HAP-1 (cell line): ENCODE results near the gene AKT1.
"Not testable (repeated sequence)": the region's sequence is repeated elsewhere in the genome, so short reads cannot be mapped to it uniquely, and the experiment has no call there.

Source experiments
- DNase-seq, 2 experiments: peaks; one replicate each; pipeline ENCODE4 v3.0.0-alpha.2; 2016 to 2020; ENCODE audit warnings: low spot score in 2 of 2
- H3K27me3 ChIP-seq: fragments of 250-450 bp; sonication (Bioruptor Pico); 2 replicates; pipeline ENCODE4 v1.5.1; 2020; ENCODE audit warnings: low read depth, mild to moderate bottlenecking, moderate library complexity
- H3K36me3 ChIP-seq: fragments of 250-450 bp; sonication (Bioruptor Pico); replicated peaks from 2 replicates; pipeline ENCODE4 v1.5.1; 2020; ENCODE audit warnings: mild to moderate bottlenecking
- H3K4me1 ChIP-seq: fragments of 250-450 bp; sonication (Bioruptor Pico); 2 replicates; pipeline ENCODE4 v1.5.1; 2020; ENCODE audit warnings: mild to moderate bottlenecking
- H3K4me3 ChIP-seq: fragments of 250-450 bp; sonication (Bioruptor Pico); 2 replicates; pipeline ENCODE4 v1.5.1; 2020; ENCODE audit warnings: mild to moderate bottlenecking, moderate library complexity
- H3K9me3 ChIP-seq: fragments of 250-450 bp; sonication (Bioruptor Pico); 2 replicates; pipeline ENCODE4 v1.5.1; 2020; ENCODE audit warnings: mild to moderate bottlenecking, moderate library complexity
- in situ Hi-C: fragments of 300-500 bp; cut with MboI; formaldehyde crosslinking; loops from 3 replicates; pipeline ENCODE4 v1.14.3; 2020; ENCODE audit warnings: low sequenced_read_pairs, inconsistent platforms, mixed read lengths

Gene AKT1

DNA sequence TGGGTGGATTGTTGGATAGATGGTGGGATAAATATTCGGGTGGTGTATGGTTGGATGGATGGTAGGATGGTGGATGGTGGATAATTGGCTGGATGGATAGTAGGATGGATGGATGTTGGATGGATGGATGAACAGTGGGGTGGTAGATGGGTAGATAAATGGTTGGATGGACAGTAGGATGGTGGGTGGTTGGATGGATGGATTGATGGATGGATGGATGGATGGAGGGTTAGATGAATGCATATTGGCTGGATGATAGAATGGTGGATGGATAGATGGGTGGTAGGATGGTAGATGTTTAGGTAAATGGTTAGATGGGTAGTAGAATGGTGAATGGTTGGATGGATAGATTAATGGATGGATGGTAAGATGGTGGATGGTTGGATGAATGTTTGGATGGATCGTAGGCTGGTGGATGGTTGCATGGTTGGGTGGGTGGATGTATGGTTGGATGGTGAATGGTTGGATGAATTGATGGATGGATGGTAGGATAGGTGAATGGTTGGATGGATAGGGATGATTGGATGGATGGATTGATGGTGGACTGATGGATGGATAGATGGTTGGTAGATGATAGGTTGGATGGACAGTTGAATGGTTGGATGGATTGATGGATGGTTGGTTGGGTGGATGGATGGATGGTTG, 28.9 kb upstream of the AKT1 start:
- no peak overlapping the region for H3K4me3 ChIP-seq
- DNase-seq: no peak
- in situ Hi-C loops: no loop called here
- no peaks in the 10 kb centered on the region for H3K9me3 ChIP-seq
- peaks cover 8% of the 10 kb centered on the region; the same call in 1 of the 2 replicates for H3K4me1 ChIP-seq
- no peaks in the 10 kb centered on the region for H3K27me3 ChIP-seq
- H3K36me3 ChIP-seq: no peaks in the 10 kb centered on the region

DNA sequence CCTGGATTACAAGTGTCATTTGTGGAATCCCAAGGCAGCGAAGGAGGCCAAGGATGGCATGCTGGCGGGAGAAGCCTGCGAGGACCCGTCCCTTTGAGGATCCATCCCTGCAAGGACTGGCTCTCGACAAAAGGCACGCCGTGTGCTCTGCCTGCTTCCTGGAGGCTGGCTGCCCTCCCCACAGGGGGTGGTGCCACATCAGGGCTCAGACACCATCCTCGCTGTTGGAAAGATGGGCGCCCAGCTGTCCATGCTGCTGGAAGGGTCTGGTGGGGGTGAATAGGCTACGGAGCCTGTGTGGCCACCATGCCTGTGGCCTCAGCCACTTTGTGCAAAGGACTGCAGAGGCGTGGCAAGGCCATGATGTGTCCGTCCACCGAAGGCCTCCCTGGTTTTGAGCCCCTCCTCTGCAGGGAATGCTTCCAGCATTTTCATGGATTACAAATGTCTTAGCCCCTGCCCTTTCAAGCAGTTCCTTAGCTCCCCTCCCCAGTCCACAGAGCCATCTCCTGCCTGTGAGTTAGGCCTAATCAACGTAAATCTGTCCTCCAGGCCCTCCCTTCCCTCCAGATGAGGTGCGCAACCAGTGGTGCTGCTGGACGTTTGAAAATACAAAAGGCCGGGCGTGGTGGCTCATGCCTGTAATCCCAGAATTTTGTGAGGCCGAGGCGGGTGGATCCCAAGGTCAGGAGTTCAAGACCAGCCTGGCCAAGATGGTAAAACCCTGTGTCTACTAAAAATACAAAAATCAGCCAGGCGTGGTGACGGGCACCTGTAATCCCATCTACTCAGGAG, 27.5 kb upstream of the AKT1 start:
- Histone ChIP-seq H3K27me3 (no peaks in the 10 kb centered on the region), H3K36me3 (peaks cover 7% of the 10 kb centered on the region; the same call in 1 of the 2 replicates), H3K4me1 (peaks cover 8% of the 10 kb centered on the region; the same call in 1 of the 2 replicates), H3K4me3 (no peak overlapping the region), H3K9me3 (no peaks in the 10 kb centered on the region)
- in situ Hi-C loops: no loop called here
- DNase-seq: no peak

DNA sequence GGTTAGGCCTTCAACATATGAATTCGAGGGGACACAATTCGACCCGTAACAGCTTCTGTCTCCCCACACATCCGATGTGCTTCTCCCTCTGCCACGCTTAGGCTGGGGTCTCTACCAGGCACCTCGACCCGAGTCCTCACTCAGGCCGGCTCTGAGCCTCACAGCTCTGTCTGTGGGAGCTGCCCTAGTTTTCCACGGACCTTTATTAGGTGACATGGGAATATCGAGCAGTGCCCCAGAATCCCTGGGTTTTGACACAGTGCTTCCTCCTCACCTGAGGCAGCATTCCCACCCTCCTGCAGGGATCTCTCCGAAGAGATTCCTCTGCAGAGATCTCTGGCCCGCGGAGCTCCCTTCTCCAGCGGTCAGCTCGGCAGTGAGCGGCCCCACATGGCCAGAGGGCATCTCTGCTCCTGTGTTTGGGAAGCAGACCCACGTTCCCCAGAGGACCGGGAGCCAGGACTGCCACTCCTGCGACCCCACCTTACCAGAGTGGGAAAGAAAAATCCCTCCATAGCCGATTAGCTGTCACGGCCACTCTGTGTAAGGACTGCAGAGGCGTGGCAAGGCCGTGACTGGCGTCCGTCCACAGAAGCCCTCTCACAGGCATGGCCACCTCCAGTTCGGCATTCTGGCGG, 26.5 kb upstream of the AKT1 start:
- no peak overlapping the region for H3K4me3 ChIP-seq
- peaks cover 10% of the 10 kb centered on the region; the same call in 1 of the 2 replicates for H3K36me3 ChIP-seq
- no peak for DNase-seq
- peaks cover 7% of the 10 kb centered on the region; the same call in 1 of the 2 replicates for H3K4me1 ChIP-seq
- H3K27me3 ChIP-seq: no peaks in the 10 kb centered on the region
- H3K9me3 ChIP-seq: 0 out of 2 replicates have a peak, but pooled peaks cover 3% of the 10 kb centered on the region
- in situ Hi-C loops: no loop called here

DNA sequence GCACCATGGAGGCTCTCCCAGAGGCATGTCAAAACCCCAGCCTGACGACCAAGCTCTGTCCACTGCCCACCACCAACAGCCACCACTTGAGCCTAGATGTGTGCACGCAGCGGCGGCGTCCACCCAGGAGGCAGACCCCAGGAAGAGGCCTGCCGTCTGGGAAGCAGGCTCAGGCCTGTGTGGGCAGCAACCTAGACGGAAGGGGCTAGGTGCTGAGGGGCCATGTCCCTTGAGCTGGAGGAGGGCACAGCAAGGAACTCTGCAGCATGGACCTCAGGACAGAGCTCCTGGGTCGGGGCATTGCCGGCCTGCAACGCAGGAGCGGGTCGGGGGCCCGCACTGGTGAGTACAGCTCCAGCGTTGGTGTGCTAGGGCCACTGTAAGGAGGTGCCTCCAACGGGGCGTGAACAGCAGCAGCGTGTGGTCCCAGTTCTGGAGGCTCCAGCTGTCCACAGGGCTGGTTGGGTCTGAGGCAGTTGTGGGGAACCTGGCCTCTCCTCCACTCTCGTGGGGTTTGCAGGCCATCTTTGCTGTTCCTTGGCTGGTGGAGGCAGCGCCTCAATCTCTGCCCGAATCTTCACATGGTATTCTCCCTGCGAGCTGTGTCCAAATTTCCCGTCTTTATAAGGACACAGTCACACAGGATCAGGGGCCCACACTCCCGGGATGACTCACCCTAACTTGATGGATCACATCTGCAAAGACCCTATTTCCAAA, 25.8 kb upstream of the AKT1 start:
- in situ Hi-C loops: no loop called here
- Histone ChIP-seq H3K4me1 (peaks cover 9% of the 10 kb centered on the region), H3K27me3 (no peaks in the 10 kb centered on the region), H3K36me3 (peaks cover 10% of the 10 kb centered on the region; the same call in 1 of the 2 replicates), H3K9me3 (0 out of 2 replicates have a peak, but pooled peaks cover 3% of the 10 kb centered on the region), H3K4me3 (no peak overlapping the region)
- no peak for DNase-seq

DNA sequence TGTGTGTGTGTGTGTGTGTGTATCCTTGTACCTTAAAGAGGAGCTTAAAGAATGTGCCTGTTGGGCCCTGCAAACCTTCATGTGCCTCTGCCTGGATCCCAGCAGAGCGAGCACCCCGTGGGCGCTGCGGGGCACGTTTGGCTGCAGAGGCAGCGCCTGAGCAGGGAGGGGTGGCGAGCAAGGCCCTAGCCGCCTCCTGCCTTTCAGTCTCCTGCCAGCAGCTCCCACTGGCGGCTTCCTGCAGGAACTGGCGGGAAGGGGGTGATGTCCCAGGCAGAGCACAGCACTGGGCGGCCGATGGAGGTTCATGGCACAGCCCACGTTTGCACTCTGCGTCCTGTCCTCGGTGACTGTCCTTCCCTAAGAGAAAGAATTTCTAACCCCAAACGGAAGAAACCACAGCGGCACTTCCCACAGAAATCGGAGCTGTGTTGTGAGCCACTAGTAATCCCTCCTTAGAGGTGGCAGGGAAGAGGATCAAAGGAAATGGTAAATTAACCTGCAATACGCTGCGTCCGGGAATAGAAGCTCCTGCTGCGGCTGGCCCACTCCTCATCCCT, 25.2 kb upstream of the AKT1 start:
- DNase-seq: no peak
- Histone ChIP-seq H3K4me3 (no peak overlapping the region), H3K4me1 (peaks cover 8% of the 10 kb centered on the region), H3K27me3 (no peaks in the 10 kb centered on the region), H3K9me3 (0 out of 2 replicates have a peak, but pooled peaks cover 3% of the 10 kb centered on the region), H3K36me3 (peaks cover 10% of the 10 kb centered on the region; the same call in 1 of the 2 replicates)
- in situ Hi-C loops: no loop called here

DNA sequence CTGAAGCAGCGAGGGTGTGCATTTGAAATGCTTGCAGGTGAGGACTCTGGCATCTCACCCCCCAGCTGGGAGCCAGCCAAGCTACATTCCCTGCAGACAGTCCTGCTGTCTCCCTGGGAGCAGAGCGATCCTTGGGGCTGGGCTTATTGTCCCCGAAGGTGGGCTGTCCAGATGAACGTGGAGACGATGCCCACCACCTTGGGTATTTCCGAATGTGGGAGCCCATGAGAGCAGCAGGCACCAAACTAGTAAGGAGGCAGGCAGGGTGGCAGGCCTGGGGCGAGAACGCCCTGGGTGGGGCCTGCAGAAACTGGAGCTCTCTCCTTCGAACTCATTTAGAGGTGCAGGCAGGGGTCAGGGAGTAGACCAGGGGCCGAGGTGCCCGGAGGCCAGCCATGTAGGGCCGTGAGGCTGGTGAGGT, 23.8 kb upstream of the AKT1 start:
- DNase-seq: no peak
- no peak overlapping the region for H3K4me3 ChIP-seq
- H3K4me1 ChIP-seq: peaks cover 8% of the 10 kb centered on the region
- 0 out of 2 replicates have a peak, but pooled peaks cover 3% of the 10 kb centered on the region for H3K9me3 ChIP-seq
- H3K36me3 ChIP-seq: peaks cover 14% of the 10 kb centered on the region; the same call in 1 of the 2 replicates
- in situ Hi-C loops: no loop called here
- no peaks in the 10 kb centered on the region for H3K27me3 ChIP-seq

DNA sequence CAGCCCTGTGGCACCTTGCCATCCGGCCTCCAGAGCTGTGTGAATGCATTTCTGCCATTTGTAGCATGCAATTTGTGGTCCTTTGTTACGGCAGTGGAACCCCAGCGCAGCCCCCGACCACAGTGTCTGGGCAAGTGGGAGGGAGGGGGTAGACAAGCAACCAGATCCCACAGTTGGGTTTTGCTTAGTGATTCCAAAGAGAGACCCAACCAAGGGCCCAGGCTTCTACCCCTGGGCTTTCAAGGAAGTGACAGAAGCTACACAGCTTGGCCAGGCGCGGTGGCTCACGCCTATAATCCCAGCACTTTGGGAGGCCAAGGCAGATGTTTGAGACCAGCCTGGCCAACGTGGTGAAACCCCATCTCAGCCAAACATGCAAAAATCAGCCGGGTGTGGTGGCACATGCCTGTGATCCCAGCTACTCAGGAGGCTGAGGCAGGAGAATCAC, 23.2 kb upstream of the AKT1 start:
- no peak for DNase-seq
- Histone ChIP-seq H3K27me3 (no peaks in the 10 kb centered on the region), H3K4me3 (no peak overlapping the region), H3K4me1 (peaks cover 13% of the 10 kb centered on the region), H3K36me3 (peaks cover 14% of the 10 kb centered on the region; the same call in 1 of the 2 replicates), H3K9me3 (0 out of 2 replicates have a peak, but pooled peaks cover 3% of the 10 kb centered on the region)
- in situ Hi-C loops: no loop called here

DNA sequence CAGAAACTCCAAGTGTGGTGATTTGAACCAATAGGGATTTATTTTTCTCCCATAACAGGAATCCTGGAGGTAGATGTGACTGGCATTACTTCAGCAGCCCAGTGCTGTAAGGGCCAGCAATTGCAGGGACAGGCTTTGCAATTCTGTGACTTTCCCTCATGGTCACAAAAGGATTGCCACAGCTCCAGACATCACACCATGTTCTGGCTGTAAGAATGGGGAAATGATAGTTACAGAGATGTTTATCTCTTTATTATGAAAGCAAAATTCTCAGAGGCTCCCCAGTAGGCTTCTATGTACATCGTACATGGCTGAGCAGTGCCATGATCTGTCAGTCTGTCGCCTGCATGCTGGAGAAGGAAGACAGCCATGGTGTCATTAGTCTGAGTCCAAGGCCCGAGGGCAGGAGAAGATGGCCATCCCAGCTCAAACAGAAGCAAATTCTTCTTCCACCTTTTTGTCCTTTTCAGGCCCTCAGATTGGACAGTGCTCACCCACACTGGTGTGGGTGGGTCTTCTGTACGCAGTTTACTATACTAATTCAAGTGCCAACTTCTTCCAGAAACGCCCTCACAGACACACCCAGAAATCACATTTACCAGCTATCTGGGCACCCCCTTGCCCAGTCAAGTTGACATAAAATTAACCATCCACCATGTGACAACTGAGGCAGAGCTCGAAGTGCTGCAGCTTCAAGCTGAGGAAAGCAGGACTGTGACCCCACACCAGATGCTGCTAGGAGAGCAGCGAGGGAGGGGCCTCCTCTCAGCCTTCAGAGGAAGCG, 22.6 kb upstream of the AKT1 start:
- Histone ChIP-seq H3K4me1 (peaks cover 13% of the 10 kb centered on the region), H3K36me3 (peaks cover 14% of the 10 kb centered on the region; the same call in 1 of the 2 replicates), H3K9me3 (0 out of 2 replicates have a peak, but pooled peaks cover 3% of the 10 kb centered on the region), H3K27me3 (no peaks in the 10 kb centered on the region), H3K4me3 (no peak overlapping the region)
- DNase-seq: no peak
- in situ Hi-C loops: no loop called here

DNA sequence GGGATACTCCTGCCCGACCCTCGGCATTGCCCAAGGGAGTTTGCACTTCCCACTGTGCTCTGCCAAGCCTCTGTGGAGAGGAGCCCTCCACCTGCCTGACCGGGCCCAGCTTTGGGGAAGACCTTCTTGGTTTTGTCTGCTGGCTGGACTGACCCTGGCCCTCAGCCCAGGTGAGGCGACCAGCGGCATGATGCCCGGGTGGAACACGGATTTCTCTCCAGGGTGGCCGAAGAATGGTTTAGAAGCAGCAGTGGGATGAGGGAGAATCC, 21.0 kb upstream of the AKT1 start:
- H3K4me1 ChIP-seq: peaks cover 13% of the 10 kb centered on the region
- 0 out of 2 replicates have a peak, but pooled peaks cover 3% of the 10 kb centered on the region for H3K9me3 ChIP-seq
- H3K4me3 ChIP-seq: peak overlapping the region; percentile 92
- H3K27me3 ChIP-seq: no peaks in the 10 kb centered on the region
- in situ Hi-C loops: no loop called here
- H3K36me3 ChIP-seq: peaks cover 14% of the 10 kb centered on the region; the same call in 1 of the 2 replicates
- no peak for DNase-seq

DNA sequence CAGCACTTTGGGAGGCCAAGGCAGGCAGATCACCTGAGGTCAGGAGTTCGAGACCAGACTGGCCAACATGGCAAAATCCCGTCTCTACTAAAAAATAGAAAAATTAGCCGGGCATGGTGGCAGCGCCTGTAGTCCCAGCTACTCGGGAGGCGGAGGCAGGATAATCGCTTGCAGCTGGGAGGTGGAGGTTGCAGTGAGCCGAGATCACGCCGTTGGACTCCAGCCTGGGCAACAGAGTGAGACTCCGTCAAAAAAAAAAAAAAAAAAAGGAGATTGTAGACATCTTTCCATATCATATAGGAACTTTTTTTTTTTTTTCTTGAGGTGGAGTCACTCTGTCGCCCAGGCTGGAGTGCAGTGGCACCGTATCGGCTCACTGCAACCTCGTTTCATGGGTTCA, 19.2 kb upstream of the AKT1 start:
- in situ Hi-C loops, H3K9me3 ChIP-seq, H3K27me3 ChIP-seq, DNase-seq: not testable (repeated sequence)
- peak overlapping the region; percentile 92 for H3K4me3 ChIP-seq
- H3K4me1 ChIP-seq: peaks cover 13% of the 10 kb centered on the region
- H3K36me3 ChIP-seq: peaks cover 14% of the 10 kb centered on the region; the same call in 1 of the 2 replicates

DNA sequence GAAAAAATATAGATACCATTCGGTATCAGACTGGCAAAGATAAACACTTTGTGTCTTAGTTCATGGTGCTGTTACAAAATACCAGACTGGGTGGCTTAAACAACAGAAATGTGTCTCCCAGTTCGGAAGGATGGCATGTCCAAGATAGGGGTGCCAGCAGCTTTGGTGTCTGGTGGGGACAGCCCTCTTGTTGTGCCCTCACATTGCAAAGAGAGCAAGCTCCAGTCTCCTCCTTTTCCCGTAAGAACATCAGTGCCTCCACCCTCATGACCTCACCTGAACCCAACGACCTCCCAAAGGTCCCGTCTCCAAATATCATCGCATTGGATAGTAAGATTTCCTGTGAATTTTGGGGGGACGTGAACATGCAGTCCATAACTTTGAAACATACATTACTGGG, 17.7 kb upstream of the AKT1 start:
- H3K36me3 ChIP-seq: peaks cover 10% of the 10 kb centered on the region; the same call in 1 of the 2 replicates
- H3K4me1 ChIP-seq: peaks cover 13% of the 10 kb centered on the region
- H3K9me3 ChIP-seq: 0 out of 2 replicates have a peak, but pooled peaks cover 3% of the 10 kb centered on the region
- no peaks in the 10 kb centered on the region for H3K27me3 ChIP-seq
- H3K4me3 ChIP-seq: no peak overlapping the region
- no peak for DNase-seq
- in situ Hi-C loops: no loop called here

DNA sequence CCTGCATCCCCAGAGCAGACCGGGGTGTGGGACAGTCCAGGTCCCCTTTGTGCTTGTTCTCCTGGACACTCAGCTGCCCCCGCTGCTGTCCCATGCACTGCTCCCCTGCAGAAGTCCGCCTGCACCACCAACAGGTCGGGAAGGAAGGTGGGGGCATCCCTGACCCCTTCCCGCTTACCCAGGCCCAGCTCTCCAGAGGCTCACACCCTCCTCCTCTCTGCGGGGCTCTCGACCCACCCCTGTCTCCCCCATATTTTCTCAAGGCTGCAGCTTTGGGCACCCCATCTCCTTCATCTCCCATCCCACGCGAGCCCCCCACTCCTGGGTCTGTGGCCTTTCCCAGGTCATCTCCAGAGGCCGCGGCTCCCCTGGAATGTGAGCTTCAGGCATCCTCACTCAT, 14.8 kb upstream of the AKT1 start:
- DNase-seq: no peak
- Histone ChIP-seq H3K9me3 (no peaks in the 10 kb centered on the region), H3K4me1 (peaks cover 7% of the 10 kb centered on the region; the same call in 1 of the 2 replicates), H3K36me3 (no peaks in the 10 kb centered on the region; the same call in 1 of the 2 replicates), H3K27me3 (no peaks in the 10 kb centered on the region), H3K4me3 (no peak overlapping the region)
- in situ Hi-C loops: no loop called here
